Left renal cortex interstitium (tissue), 4 donors: ENCODE results near the gene RARRES2. TPM values are rescaled to one million over a fixed set of nuclear protein-coding genes. Genes with fewer than 3 reads are reported as not detected.

Experiments used
- DNase-seq, 4 donors: peaks; one replicate each; pipeline ENCODE4 v3.0.0-alpha.2; 2013; ENCODE audit warnings: low read depth in 4 of 4, low spot score in 2 of 4, missing footprints in 1 of 4
- polyA plus RNA-seq, 4 donors: library from polyadenylated mRNA; unstranded; fragments of 120-200 nt; gene quantifications; one replicate each; pipeline ENCODE4 v1.2.1, GENCODE V29; 2013; ENCODE audit not compliant: insufficient read length in 4 of 4

Gene RARRES2
- polyA plus RNA-seq, 4 donors: 46.3 to 91.8 (median 55.6) TPM

GRCh38 chr7:150377635-150378034 is 36.2 kb upstream of the RARRES2 start:
- DNase-seq: no peak

- DNase-seq: no peak
Observed at GRCh38 chr7:150377196-150377595, 35.8 kb upstream of the RARRES2 start.

- DNase-seq: no peak
Observed at GRCh38 chr7:150376560-150376959, 35.1 kb upstream of the RARRES2 start.

GRCh38 chr7:150375662-150376521 is 34.5 kb upstream of the RARRES2 start:
- DNase-seq: no peak

- DNase-seq: no peak
Observed at GRCh38 chr7:150374472-150374871, 33.0 kb upstream of the RARRES2 start.

GRCh38 chr7:150374026-150374425 is 32.6 kb upstream of the RARRES2 start:
- DNase-seq: no peak

- no peak for DNase-seq
Observed at GRCh38 chr7:150373049-150373801, 31.8 kb upstream of the RARRES2 start.

GRCh38 chr7:150372271-150373048 is 31.0 kb upstream of the RARRES2 start:
- DNase-seq: no peak

GRCh38 chr7:150371996-150372270 is 30.5 kb upstream of the RARRES2 start:
- no peak for DNase-seq

GRCh38 chr7:150371131-150371995 is 29.9 kb upstream of the RARRES2 start:
- DNase-seq: no peak

- DNase-seq: no peak
Observed at GRCh38 chr7:150370612-150371071, 29.2 kb upstream of the RARRES2 start.

- no peak for DNase-seq
Observed at GRCh38 chr7:150369748-150370501, 28.5 kb upstream of the RARRES2 start.

GRCh38 chr7:150368884-150369747 is 27.7 kb upstream of the RARRES2 start:
- DNase-seq: peak in 1 of 4 donors; percentile 67

GRCh38 chr7:150368096-150368883 is 26.9 kb upstream of the RARRES2 start, which contains the start of gene REPIN1:
Gene REPIN1 (plus strand): TSS chr7:150368822. CDS start chr7:150369712, 890 bp downstream.
- peak in 2 of 4 donors; percentile 74 to 78 for DNase-seq

GRCh38 chr7:150367677-150368095 is 26.3 kb upstream of the RARRES2 start:
- no peak for DNase-seq

GRCh38 chr7:150365673-150366398 is 24.4 kb upstream of the RARRES2 start:
- no peak for DNase-seq

GRCh38 chr7:150365194-150365593 is 23.8 kb upstream of the RARRES2 start:
- DNase-seq: no peak
